Epithelial cell of proximal tubule (primary cell): Measurements from ENCODE around the gene SSRP1. TPM values are rescaled to one million over a fixed set of nuclear protein-coding genes. Genes with fewer than 3 reads are reported as not detected.

ENCODE experiments used
- DNase-seq: peaks from one replicate; pipeline ENCODE4 v3.0.0-alpha.2; 2011; ENCODE audit warnings: low read depth
- H3K4me3 ChIP-seq: 2 replicates; pipeline ENCODE4 v1.5.1; 2011; ENCODE audit warnings: low read depth, mild to moderate bottlenecking, low read length
- CTCF ChIP-seq: conservative IDR thresholded peaks from 2 replicates; pipeline ENCODE4 v1.5.1; 2012; ENCODE audit warnings: low read depth, mild to moderate bottlenecking, low read length
- total RNA-seq: library from RNA; depleted of rRNA; stranded (reverse); fragments of >200 nt; gene quantifications from 2 replicates; pipeline ENCODE4 v1.2.3, GENCODE V29; 2015

The SSRP1 gene
- total RNA-seq, 1 donor from 2014 or later: 141 TPM

- DNase-seq: no peak
- H3K4me3 ChIP-seq: no peak overlapping the region
- TF ChIP-seq CTCF: no peak
Measured at GRCh38 chr11:57358991-57359390, 23.3 kb upstream of the SSRP1 start.

- no peak for DNase-seq
- no peak for TF ChIP-seq CTCF
- H3K4me3 ChIP-seq: no peak overlapping the region
Measured at GRCh38 chr11:57358543-57358961, 22.9 kb upstream of the SSRP1 start.

GRCh38 chr11:57357856-57358255, 22.2 kb upstream of the SSRP1 start:
- TF ChIP-seq CTCF: no peak
- DNase-seq: no peak
- no peak overlapping the region for H3K4me3 ChIP-seq

- no peak overlapping the region for H3K4me3 ChIP-seq
- no peak for DNase-seq
- no peak for TF ChIP-seq CTCF
Measured at GRCh38 chr11:57357310-57357709, 21.6 kb upstream of the SSRP1 start.

GRCh38 chr11:57356268-57356667, 20.6 kb upstream of the SSRP1 start:
- TF ChIP-seq CTCF: no peak
- no peak overlapping the region for H3K4me3 ChIP-seq
- no peak for DNase-seq

- TF ChIP-seq CTCF: no peak
- DNase-seq: no peak
- no peak overlapping the region for H3K4me3 ChIP-seq
Measured at GRCh38 chr11:57354699-57355098, 19.0 kb upstream of the SSRP1 start.

GRCh38 chr11:57353852-57354251, 18.2 kb upstream of the SSRP1 start:
- DNase-seq: no peak
- TF ChIP-seq CTCF: no peak
- no peak overlapping the region for H3K4me3 ChIP-seq
